ENCODE measurements around the gene GPR39.
"Not testable (repeated sequence)": the region's sequence is repeated elsewhere in the genome, so short reads cannot be mapped to it uniquely, and the experiment has no call there.

GPR39 gene

DNA sequence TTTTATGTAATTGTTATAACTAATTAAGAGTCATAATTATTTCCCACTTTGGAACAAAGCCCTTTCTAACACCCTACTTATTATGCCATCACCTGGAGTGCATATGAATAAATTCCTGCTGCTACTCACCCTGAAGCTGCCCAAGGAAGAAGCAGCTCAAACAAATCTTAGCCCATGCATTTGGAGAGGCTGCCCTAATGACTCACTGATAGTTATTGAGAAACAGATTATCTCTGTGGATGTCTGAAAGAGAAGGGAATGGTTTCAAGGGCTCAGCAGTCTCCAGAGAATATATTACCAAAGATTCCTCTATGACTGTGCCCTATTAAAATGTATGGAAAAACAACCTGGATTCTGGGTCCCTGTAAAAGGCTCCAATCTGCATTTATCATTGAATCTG lies 81.0 kb downstream of the GPR39 start:
- DNase-seq (ENCODE audit: low spot score): no peak

DNA sequence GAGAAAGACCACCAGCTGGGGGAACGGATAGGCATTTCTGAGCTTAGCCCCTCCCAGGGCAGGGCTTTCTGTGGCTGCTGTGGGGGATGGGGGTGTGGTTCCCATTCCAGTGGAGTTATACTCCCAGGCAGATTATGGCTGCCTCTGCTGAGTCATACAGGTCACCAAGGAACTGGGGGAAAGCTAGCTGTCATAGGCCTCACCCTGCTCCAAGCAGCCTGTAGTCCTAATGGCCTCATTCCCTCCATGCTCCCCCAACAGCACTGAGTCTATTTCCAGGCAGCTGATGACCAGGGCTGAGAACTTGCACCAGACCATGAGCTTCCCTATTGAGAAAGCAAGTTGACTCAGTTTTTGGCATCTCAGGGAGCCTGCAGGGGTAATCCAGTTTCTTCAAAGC lies 87.1 kb downstream of the GPR39 start:
- DNase-seq (ENCODE audit: low spot score): no peak

DNA sequence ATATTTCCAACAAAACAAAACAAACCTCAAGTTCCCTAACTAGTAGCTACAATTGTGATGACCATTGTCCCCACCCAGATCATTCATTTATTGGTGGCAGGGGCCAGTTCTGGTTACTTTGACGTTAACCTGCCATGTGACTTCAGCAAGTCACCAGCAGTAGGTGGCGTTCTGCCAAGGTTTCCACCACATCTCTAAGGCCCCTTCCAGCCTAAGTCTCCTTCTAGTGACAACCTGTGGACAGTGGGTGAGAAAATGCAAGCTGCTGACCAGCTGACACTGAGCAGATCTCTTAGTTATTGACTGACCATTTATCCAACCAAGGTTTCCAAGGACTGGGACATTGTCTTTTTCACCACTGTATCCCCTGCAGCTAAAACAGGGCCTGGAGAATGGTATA lies 98.4 kb downstream of the GPR39 start:
- no peak for DNase-seq (ENCODE audit: low spot score)

- no peak for DNase-seq (ENCODE audit: low spot score)
Measured at GRCh38 chr2:132517386-132517785, 100.8 kb downstream of the GPR39 start.

DNA sequence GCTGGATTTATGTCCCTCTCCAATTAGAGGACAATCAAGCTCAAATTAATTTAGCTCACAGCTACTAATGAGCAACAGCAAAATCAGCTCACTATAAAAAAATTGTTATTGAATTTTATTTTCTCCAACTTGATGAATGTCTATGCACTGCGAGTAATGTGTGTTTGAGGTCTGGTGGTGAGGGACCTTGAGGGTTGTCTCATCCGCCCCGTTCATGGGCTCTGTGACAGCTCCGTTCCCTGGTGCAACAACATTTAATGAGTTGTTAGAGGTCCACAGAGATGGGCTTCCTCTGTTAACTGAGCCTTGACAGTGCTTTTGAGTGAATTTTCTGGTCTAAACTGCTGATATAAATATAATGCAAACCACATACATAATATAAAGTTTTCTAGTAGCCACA lies 101.7 kb downstream of the GPR39 start:
- no peak for DNase-seq (ENCODE audit: low spot score)

DNA sequence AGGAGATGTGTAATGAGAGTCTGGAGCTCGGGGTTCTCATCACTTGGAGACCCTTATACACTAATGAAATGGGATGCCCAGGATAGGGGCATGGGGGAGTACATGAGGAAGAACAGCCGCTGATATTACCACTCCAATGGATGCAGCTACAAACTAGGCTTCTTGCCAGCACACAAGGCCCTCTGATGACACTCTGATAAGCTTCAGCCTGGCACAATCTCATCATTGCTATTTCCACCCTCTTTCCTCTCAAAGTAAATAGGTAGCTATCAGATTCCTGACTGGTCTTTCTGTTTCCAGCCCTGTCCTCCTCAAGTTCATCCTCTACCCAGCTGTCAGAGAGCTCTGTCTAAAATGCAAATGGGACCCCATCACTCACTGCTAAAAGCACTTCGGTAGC lies 103.0 kb downstream of the GPR39 start:
- no peak for DNase-seq (ENCODE audit: low spot score)

DNA sequence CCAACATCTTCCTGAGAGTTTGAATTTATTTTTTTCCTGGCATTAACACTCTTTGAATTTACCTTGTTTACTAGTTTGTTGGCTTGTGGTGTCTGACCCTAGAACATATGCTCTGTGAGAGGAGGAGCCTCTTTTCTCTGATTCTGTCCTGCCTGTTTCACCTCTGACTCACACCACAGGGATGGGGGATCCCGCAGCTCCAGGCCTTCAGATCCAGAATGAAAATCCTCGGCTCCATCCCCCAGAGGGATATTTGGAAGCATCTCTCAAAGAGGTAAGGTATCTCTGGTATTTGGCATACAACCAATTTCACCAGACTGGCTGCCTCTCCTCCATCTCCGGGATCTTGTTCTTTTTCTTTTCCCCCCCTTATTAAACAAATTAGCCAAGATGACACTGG lies 104.7 kb downstream of the GPR39 start:
- no peak for DNase-seq (ENCODE audit: low spot score)

GRCh38 chr2:132522901-132523300 lies 106.3 kb downstream of the GPR39 start:
- DNase-seq (ENCODE audit: low spot score): no peak

- not testable (repeated sequence) for DNase-seq (ENCODE audit: low spot score)
Measured at GRCh38 chr2:132537061-132537460, 120.5 kb downstream of the GPR39 start.

DNA sequence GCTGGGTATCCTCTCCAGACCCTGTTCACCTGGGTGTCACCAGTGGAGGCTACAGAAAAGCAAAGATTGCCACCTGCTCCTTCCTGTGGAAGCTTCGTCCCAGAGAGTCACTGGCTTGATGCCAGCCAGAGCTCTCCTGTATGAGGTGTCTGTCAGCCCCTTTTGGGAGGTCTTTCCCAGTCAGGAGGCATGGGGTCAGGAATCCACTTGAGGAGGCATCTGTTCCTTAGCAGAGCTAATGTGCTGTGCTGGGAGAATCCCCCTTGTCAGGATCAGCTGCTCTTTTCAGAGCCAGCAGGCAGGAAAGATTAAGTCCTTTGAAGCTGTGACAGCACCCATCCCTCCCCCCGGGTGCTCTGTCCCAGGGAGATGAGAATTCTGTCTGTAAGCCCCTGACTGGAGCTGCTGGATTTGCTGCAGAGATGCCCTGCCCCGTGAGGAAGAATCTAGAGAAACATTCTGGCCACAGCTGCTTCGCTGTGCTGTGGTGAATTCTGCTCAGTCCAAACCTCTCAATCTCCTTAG lies 121.8 kb downstream of the GPR39 start:
- DNase-seq (ENCODE audit: low spot score): no peak

GRCh38 chr2:132540166-132540565 lies 123.6 kb downstream of the GPR39 start:
- no peak for DNase-seq (ENCODE audit: low spot score)

- no peak for DNase-seq (ENCODE audit: low spot score)
Measured at GRCh38 chr2:132542953-132543569, 126.5 kb downstream of the GPR39 start.

DNA sequence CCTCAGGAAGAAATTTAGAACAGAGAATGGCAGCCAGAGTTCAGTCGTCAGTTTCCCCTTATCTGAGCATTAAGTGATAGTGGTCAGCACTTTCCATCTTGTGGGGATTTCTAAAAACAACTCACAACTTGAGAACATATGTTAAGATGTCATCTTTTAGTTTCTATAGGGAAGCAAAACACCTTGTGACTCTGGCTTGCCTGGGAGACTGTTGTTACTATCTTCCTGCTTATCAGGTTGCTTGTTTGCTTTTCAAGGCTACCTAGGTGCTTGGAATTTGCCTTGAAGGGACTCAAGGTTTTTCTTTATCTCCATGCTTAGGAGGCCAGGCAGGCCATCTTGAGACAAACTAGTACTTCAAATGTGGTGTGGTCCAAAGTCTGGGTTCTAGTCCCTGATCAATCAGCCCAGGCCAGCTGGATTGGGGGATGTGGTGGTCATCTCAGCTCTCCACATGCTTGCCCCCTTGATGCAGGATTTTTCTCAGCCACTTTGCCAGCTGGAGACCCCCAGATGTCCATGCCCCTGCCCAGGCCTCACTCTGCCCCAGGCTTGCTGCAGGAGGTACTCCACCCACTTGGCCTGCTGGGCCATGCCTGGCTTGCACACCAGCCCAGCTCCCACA lies 127.5 kb downstream of the GPR39 start:
- DNase-seq (ENCODE audit: low spot score): no peak

DNA sequence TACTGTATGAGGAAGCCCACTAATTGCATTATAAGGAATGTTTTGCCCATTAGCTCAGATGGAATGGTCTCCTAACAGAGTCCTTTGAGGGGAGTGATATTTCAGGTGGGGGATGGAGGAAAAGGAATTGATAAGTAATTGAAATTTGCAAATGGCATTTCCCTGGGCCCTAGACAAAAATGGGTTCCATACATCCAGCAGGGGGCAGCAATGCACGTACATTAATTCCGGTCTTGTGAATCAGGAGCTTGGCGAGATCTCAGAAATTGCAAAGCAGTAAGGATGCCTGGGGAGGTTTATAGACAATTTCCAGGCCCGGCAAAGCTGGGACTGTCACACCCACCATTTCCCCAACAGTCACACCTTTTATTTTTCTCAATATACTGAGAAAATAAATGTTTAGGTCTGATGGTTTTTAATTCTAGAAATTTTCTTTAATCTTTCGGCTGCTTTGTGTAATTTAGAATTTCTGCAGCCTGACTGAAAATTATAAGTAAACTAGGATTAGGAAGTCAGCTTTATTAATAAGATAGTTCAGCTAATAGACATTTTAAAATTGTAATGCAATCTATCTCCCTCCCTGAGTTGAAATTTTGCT lies 130.6 kb downstream of the GPR39 start:
- peak; percentile 60 for DNase-seq (ENCODE audit: low spot score)

DNA sequence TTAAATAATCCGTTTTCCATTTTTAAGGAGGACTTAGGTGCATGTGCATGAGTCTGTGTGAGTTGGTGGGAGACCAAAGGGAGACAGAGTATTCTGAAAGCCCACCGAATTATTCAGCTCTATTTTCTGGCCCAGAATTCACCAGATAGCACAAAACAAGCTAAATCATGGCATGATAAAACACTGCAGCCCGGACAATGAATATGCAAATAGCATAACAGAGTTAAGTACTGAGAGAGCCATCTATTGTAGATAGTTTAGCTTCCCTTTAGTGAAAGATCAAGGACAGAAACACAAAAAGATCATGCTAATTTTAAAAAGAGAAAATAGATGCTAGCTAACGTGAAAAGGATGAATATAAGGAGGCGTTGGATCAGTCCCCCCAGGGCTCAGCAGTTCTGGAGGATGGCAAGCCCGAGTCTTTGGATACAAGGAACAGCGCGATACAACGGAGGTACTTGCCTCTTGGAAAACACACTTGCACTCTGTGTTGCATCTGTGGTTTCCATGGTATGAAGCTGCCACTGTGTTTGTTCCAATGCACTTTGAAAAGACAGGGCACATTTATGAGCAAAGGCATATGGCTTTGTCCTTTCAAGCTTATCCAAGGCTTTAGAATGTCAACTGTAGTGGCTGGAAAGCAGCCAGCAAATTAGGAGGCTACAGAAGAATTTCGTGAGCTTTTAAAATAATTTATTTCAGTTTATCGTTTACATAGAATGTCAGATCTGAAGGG lies 133.5 kb downstream of the GPR39 start:
- DNase-seq (ENCODE audit: low spot score): no peak

DNA sequence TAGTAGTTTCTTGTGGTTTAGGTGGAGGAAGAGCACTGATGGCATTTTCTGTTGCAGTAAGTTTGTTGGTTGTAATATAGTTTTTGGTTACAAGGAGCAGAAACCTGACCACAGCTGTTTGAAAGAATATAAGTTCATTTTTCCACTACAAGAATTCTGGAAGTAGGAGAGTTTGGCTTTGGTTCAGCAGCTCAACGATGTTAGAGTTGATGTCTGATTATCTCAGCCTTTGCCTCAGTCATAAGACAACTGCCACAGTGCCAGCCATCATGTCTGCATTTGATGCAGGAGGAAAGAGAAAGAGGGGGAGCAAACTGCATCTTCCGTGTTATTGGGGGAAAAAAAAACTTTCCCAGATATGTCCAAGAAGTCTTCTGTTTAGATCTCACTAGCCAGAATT lies 134.3 kb downstream of the GPR39 start:
- no peak for DNase-seq (ENCODE audit: low spot score)

- no peak for DNase-seq (ENCODE audit: low spot score)
Measured at GRCh38 chr2:132557694-132558093, 141.1 kb downstream of the GPR39 start.

GRCh38 chr2:132559326-132559725 lies 142.7 kb downstream of the GPR39 start:
- DNase-seq (ENCODE audit: low spot score): no peak

- no peak for DNase-seq (ENCODE audit: low spot score)
Measured at GRCh38 chr2:132559921-132560320, 143.3 kb downstream of the GPR39 start.

- no peak for DNase-seq (ENCODE audit: low spot score)
Measured at GRCh38 chr2:132560562-132560961, 144.0 kb downstream of the GPR39 start.

DNA sequence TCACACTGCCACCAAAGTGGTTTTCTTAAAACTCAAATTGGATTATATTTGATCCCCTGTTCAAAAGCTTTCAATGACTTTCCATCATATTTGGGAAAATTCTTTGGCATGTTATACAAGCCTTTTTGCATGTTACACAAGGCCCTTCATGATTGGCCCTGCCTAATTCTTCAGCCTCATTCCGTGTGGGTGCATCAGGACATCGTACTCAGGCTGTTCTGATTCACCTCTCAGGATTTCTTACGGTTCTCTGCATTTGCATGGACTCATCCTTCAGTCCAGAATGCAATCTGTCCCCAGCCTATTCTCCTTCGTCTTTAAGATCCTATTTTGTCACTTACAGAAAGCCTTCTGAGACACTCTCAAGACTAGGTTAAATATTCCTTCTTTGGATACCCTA lies 145.6 kb downstream of the GPR39 start:
- no peak for DNase-seq (ENCODE audit: low spot score)

- no peak for DNase-seq (ENCODE audit: low spot score)
Measured at GRCh38 chr2:132564065-132564464, 147.5 kb downstream of the GPR39 start.

DNA sequence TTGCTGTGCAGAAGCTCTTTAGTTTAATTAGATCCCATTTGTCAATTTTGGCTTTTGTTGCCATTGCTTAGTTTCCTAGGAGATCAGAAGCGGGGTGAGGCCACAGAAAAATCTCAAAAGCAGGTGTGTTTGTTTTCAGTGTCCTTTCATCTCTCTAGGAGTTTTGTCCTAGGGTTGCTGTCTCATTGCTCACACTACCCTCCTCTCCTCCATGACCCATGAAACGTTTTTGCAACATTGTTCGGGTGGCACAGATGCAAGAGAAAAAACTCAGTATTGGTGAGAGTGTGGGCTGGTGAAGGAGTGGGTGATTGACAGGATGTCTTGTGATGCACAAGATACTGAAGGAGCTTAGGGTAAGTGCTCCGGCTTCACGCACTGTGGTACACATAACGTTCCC lies 149.8 kb downstream of the GPR39 start:
- no peak for DNase-seq (ENCODE audit: low spot score)
